ENCODE results near the gene LRRC72.

GRCh38 chr7:16546921-16547505 lies 20.4 kb downstream of the LRRC72 start:
- TF ChIP-seq CTCF (IDR thresholded peaks at IDR 0.05) (no peak), POLR2AphosphoS5 (IDR thresholded peaks at IDR 0.05; ENCODE audit: low read depth, low read length) (no peak), REST (IDR thresholded peaks at IDR 0.05; ENCODE audit: insufficient read depth in 1 of 2, low read depth in 2 of 2, low read length in 1 of 2) (no peak)
